HG03097 (cell line): ENCODE data around the gene SIN3B.

Experiments
- ATAC-seq: cut with Tn5 transposase; IDR thresholded peaks from one replicate; pipeline ENCODE4 v1.9.1; 2021; ENCODE audit not compliant: unreplicated experiment, low FRiP score

Gene SIN3B

GRCh38 chr19:16901491-16902175 is 72.4 kb downstream of the SIN3B start:
- ATAC-seq = no peak

GRCh38 chr19:16902545-16902944 is 73.3 kb downstream of the SIN3B start:
- no peak for ATAC-seq

- ATAC-seq = no peak
Observed at GRCh38 chr19:16903347-16903746, 74.1 kb downstream of the SIN3B start.

- ATAC-seq = no peak
Observed at GRCh38 chr19:16904599-16904998, 75.4 kb downstream of the SIN3B start.

GRCh38 chr19:16908759-16909158 is 79.6 kb downstream of the SIN3B start:
- no peak for ATAC-seq

GRCh38 chr19:16911046-16911445 is 81.8 kb downstream of the SIN3B start:
- no peak for ATAC-seq

- ATAC-seq = no peak
Observed at GRCh38 chr19:16912780-16913179, 83.6 kb downstream of the SIN3B start.

GRCh38 chr19:16914421-16914820 is 85.2 kb downstream of the SIN3B start:
- no peak for ATAC-seq

- no peak for ATAC-seq
Observed at GRCh38 chr19:16915135-16915534, 85.9 kb downstream of the SIN3B start.

- no peak for ATAC-seq
Observed at GRCh38 chr19:16915734-16916133, 86.5 kb downstream of the SIN3B start.

- no peak for ATAC-seq
Observed at GRCh38 chr19:16917401-16917800, 88.2 kb downstream of the SIN3B start.

GRCh38 chr19:16919496-16919895 is 90.3 kb downstream of the SIN3B start:
- no peak for ATAC-seq

GRCh38 chr19:16920816-16921529 is 91.8 kb downstream of the SIN3B start:
- no peak for ATAC-seq

GRCh38 chr19:16921766-16922591 is 92.8 kb downstream of the SIN3B start:
- ATAC-seq = no peak

- no peak for ATAC-seq
Observed at GRCh38 chr19:16922592-16922934, 93.4 kb downstream of the SIN3B start.

GRCh38 chr19:16922949-16923348 is 93.8 kb downstream of the SIN3B start:
- no peak for ATAC-seq

- ATAC-seq = no peak
Observed at GRCh38 chr19:16927883-16928282, 98.7 kb downstream of the SIN3B start.

- ATAC-seq = no peak
Observed at GRCh38 chr19:16928351-16928750, 99.2 kb downstream of the SIN3B start.

GRCh38 chr19:16928916-16929315 is 99.7 kb downstream of the SIN3B start:
- no peak for ATAC-seq
